Lower lobe of right lung (tissue), 2 donors: ENCODE data around the gene CNTN4. TPM values are rescaled to one million over a fixed set of nuclear protein-coding genes. Genes with fewer than 3 reads are reported as not detected.

Experiments used
- ATAC-seq, 2 donors: fragments of 200-7000 bp; cut with Tn5 transposase; one replicate each; pipeline ENCODE4 v1.9.1; 2020 to 2022; ENCODE audit warnings: mild to moderate bottlenecking in 2 of 2, moderate library complexity in 2 of 2
- DNase-seq: peaks from one replicate; pipeline ENCODE4 v3.0.0-alpha.2; 2020
- H3K27ac ChIP-seq: fragments of 200-600 bp; one replicate; pipeline ENCODE4 v1.8.0; 2022
- H3K27me3 ChIP-seq: fragments of 200-600 bp; one replicate; pipeline ENCODE4 v1.8.0; 2022; ENCODE audit warnings: low read depth
- H3K36me3 ChIP-seq: fragments of 200-600 bp; one replicate; pipeline ENCODE4 v1.8.0; 2022; ENCODE audit warnings: mild to moderate bottlenecking
- H3K4me1 ChIP-seq: fragments of 200-600 bp; one replicate; pipeline ENCODE4 v1.8.0; 2022
- H3K4me3 ChIP-seq: fragments of 200-600 bp; one replicate; pipeline ENCODE4 v1.8.0; 2022; ENCODE audit warnings: mild to moderate bottlenecking
- H3K9me3 ChIP-seq: fragments of 200-600 bp; one replicate; pipeline ENCODE4 v1.8.0; 2022
- intact Hi-C: fragments of 100-400 bp; cut with DNase I; formaldehyde crosslinking; loops from one replicate; pipeline ENCODE4 v1.11.0; 2022
- total RNA-seq: library from RNA; stranded (reverse); fragmentation: NEBNext Ultra II Directional; extraction: Animal tissue kit (Norgen Biotek cat#: 25700); gene quantifications from one replicate; pipeline ENCODE4 v1.2.1, GENCODE V29; 2021
- TF ChIP-seq, protein P1 (sequence below): fragments of 200-600 bp; IDR thresholded peaks from one replicate; pipeline ENCODE4 v1.8.0; 2022; ENCODE audit warnings: antibody characterized with exemption, mild to moderate bottlenecking
- donor health status: DM: no; HTN: yes; CAD: no; lungs with severe emphysema.

The CNTN4 gene
- total RNA-seq, 1 donor from 2014 or later, result 10.4 TPM

- Histone ChIP-seq H3K4me3 (no peak overlapping the region), H3K4me1 (no peaks in the 10 kb centered on the region), H3K27ac (no peak overlapping the region), H3K27me3 (no peaks in the 10 kb centered on the region), H3K9me3 (no peaks in the 10 kb centered on the region), H3K36me3 (no peaks in the 10 kb centered on the region)
- ATAC-seq (no peak), DNase-seq (no peak)
- TF ChIP-seq, protein P1, sequence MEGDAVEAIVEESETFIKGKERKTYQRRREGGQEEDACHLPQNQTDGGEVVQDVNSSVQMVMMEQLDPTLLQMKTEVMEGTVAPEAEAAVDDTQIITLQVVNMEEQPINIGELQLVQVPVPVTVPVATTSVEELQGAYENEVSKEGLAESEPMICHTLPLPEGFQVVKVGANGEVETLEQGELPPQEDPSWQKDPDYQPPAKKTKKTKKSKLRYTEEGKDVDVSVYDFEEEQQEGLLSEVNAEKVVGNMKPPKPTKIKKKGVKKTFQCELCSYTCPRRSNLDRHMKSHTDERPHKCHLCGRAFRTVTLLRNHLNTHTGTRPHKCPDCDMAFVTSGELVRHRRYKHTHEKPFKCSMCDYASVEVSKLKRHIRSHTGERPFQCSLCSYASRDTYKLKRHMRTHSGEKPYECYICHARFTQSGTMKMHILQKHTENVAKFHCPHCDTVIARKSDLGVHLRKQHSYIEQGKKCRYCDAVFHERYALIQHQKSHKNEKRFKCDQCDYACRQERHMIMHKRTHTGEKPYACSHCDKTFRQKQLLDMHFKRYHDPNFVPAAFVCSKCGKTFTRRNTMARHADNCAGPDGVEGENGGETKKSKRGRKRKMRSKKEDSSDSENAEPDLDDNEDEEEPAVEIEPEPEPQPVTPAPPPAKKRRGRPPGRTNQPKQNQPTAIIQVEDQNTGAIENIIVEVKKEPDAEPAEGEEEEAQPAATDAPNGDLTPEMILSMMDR, result no peak
- intact Hi-C loops, result no loop called here
These were observed 412.0 kb downstream of the CNTN4 start for GRCh38 chr3:2510591-2511145.

- intact Hi-C loops, result no loop called here
- H3K27ac ChIP-seq, result no peak overlapping the region
- ATAC-seq (no peak), DNase-seq (no peak)
- H3K9me3 ChIP-seq, result no peaks in the 10 kb centered on the region
- H3K4me1 ChIP-seq, result no peaks in the 10 kb centered on the region
- H3K36me3 ChIP-seq, result no peaks in the 10 kb centered on the region
- no peaks in the 10 kb centered on the region for H3K27me3 ChIP-seq
- no peak overlapping the region for H3K4me3 ChIP-seq
- TF ChIP-seq, protein P1, result no peak
These were observed 412.7 kb downstream of the CNTN4 start for GRCh38 chr3:2511356-2511755.

GRCh38 chr3:2512881-2513280 is 414.2 kb downstream of the CNTN4 start:
- H3K4me3 ChIP-seq, result no peak overlapping the region
- H3K36me3 ChIP-seq, result no peaks in the 10 kb centered on the region
- no peak overlapping the region for H3K27ac ChIP-seq
- no peaks in the 10 kb centered on the region for H3K9me3 ChIP-seq
- TF ChIP-seq, protein P1, result no peak
- no peak for ATAC-seq
- no peaks in the 10 kb centered on the region for H3K4me1 ChIP-seq
- intact Hi-C loops, result no loop called here
- H3K27me3 ChIP-seq, result no peaks in the 10 kb centered on the region
- DNase-seq, result no peak

DNA sequence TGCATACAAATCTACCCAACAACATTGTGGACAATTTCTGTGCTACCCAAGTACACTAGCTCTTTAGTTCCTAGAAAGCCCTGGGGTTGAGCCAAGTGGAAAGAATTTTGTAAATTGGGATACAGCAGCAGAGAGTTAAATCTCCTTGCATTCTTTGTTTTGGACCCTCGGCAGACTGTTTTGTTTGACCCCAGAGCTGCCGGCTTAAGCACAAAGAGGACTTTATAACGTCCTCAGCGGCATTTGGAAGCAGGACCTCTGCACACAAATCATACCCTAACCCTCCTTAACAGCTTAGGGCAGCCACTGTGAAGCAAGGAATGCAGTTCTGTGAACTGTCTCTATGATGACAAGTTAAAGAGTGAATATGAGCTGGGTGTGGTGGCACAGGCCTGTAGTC is 415.3 kb downstream of the CNTN4 start:
- Histone ChIP-seq H3K4me1 (no peaks in the 10 kb centered on the region), H3K4me3 (no peak overlapping the region), H3K36me3 (no peaks in the 10 kb centered on the region), H3K27me3 (no peaks in the 10 kb centered on the region), H3K27ac (no peak overlapping the region), H3K9me3 (no peaks in the 10 kb centered on the region)
- intact Hi-C loops, result no loop called here
- no peak for DNase-seq
- TF ChIP-seq, protein P1, result no peak
- ATAC-seq, result no peak

DNA sequence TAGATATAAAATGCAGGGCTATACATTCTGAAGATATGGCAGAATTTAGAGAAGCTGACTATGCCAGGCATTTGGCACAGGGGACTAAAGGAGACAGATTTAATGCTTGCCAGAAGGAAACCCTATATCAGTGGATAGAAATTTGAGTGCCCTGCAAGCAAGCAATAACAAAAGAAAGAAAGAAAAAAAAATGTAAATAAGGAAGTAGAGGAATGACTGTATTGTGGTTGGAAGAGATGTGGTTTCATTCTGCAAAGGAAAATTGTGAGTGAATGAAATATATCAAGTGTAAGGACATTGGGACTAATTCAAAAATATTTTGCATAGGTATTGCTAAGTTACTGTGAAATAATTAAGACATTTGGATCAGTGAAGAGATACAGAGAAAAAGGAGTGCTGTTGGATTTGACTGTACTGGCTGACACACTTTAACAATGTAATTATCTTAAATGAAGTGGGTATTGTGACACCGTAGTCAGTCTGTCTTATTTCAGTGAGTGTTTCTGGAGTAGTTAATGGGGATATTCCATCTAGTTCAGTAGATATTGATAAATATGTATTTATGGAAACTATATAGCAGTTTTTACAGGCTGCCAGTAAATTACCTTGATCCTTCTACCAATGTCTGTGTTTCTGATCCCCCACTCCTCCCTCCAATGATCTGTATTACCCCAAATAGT is 418.2 kb downstream of the CNTN4 start:
- Histone ChIP-seq H3K4me1 (no peaks in the 10 kb centered on the region), H3K27ac (no peak overlapping the region), H3K27me3 (no peaks in the 10 kb centered on the region), H3K9me3 (no peaks in the 10 kb centered on the region), H3K36me3 (no peaks in the 10 kb centered on the region), H3K4me3 (no peak overlapping the region)
- intact Hi-C loops, result no loop called here
- TF ChIP-seq, protein P1, result no peak
- no peak for ATAC-seq
- DNase-seq, result no peak
